Peyer's patch (tissue), 4 donors: ENCODE results near the gene GIMAP2.

Experiments used
- CTCF ChIP-seq, 6 experiments: fragments of 450-650 bp in 4 of 6; fragments of 200-600 bp in 2 of 6; sonication (generic) in 1 of 6; IDR thresholded peaks; one replicate each; pipeline ENCODE4 v1.5.1; 2017 to 2019; ENCODE audit warnings: antibody characterized with exemption in 6 of 6, mild to moderate bottlenecking in 3 of 6, moderate library complexity in 1 of 6
- POLR2A ChIP-seq, 2 donors: fragments of 450-650 bp; IDR thresholded peaks; one replicate each; pipeline ENCODE4 v1.5.1; 2017; ENCODE audit warnings: antibody characterized with exemption in 2 of 2, mild to moderate bottlenecking in 2 of 2, moderate library complexity in 2 of 2

DNA sequence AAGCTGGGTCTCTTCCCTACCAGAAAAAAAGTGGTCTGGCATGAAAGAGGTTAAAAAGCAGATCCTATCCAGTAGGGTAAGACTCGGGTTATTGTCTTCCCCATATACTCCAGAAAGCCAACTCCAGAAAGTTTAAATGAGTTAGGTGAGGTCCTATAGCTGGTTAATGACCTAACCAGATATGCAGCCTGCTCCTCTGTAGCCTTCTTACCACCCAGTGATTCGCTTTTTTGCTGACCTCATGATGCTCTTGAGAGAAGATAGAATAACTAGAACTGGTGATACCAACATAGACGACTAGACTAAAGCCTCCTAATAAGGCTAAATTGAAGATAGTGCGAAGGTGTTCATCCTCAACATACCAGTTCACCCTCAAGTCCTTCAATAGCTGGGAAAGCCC, 30.2 kb downstream of the GIMAP2 start:
- no peak for TF ChIP-seq CTCF (IDR thresholded peaks at IDR 0.05)
- TF ChIP-seq POLR2A (IDR thresholded peaks at IDR 0.05): no peak
